ENCODE measurements around the gene MTMR6. TPM values are rescaled to one million over a fixed set of nuclear protein-coding genes. Genes with fewer than 3 reads are reported as not detected.
"Not testable (repeated sequence)": the region's sequence is repeated elsewhere in the genome, so short reads cannot be mapped to it uniquely, and the experiment has no call there.

Gene MTMR6
- total RNA-seq, result 10 to 100 TPM; 15.3 to 20.5 (median 17.8) TPM

GRCh38 chr13:25286969-25287961, at the start of gene MTMR6:
TSS of gene MTMR6 (minus strand) at chr13:25287488. CDS start at chr13:25287247, 241 bp downstream.
- TF ChIP-seq CTCF (IDR thresholded peaks at IDR 0.05), result peak in 2 of 3 donors; percentile 98 to 99
- ATAC-seq (ENCODE audit: low FRiP score) (peak; percentile 99), DNase-seq (ENCODE audit: low spot score) (peak; percentile 89)

DNA sequence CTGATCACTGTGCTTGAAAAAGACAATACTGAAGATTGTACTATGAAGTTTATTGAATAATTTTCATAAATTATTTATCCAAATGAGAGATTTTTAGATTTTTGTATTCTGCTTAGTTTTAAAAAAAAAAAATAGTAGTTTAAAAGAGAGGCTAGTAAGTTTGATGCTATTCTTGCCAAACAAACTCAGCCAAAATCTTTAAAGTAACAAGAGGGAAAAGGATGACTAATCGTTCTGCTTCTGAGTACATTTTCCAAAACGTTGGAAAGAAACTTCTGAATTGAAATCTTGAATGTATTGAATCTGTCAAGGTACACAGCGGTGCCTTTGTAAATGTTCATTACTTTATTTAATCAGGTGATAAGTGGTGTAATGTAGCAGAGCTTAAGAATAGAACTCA, 48.6 kb upstream of the MTMR6 start:
- ATAC-seq (ENCODE audit: low FRiP score) (no peak), DNase-seq (ENCODE audit: low spot score) (no peak)
- TF ChIP-seq CTCF (IDR thresholded peaks at IDR 0.05), result no peak

- ATAC-seq (ENCODE audit: low FRiP score) (no peak), DNase-seq (ENCODE audit: low spot score) (no peak)
- no peak for TF ChIP-seq CTCF (IDR thresholded peaks at IDR 0.05)
These were observed 43.3 kb upstream of the MTMR6 start for GRCh38 chr13:25330541-25330940.

GRCh38 chr13:25329706-25330105, 42.4 kb upstream of the MTMR6 start:
- DNase-seq (ENCODE audit: low spot score) (no peak), ATAC-seq (ENCODE audit: low FRiP score) (no peak)
- TF ChIP-seq CTCF (IDR thresholded peaks at IDR 0.05), result no peak

DNA sequence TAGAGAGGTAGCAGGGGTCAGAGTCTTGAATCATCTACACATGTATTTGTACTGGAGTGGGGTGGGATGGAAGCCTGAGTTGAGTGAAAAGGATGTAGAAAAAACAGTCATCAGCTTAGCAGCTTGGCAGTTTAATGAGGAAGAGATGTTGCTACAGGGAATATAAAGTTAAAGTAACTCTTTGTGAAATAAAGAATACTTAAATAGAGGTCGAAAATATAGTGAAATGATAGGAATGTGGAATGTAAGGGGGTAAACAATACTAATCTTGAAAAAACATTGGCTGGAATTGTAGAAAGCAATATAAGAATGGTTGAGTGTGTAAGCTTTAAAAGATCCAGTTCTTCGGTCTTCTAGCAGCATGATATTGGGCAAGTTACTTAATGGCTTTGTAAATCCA, 36.8 kb upstream of the MTMR6 start:
- ATAC-seq (ENCODE audit: low FRiP score), result no peak
- no peak for TF ChIP-seq CTCF (IDR thresholded peaks at IDR 0.05)
- DNase-seq (ENCODE audit: low spot score), result no peak

- ATAC-seq (ENCODE audit: low FRiP score), result no peak
- DNase-seq (ENCODE audit: low spot score), result no peak
- no peak for TF ChIP-seq CTCF (IDR thresholded peaks at IDR 0.05)
These were observed 32.5 kb upstream of the MTMR6 start for GRCh38 chr13:25319771-25320170.

- not testable (repeated sequence) for ATAC-seq (ENCODE audit: low FRiP score); DNase-seq (ENCODE audit: low spot score)
These were observed 31.7 kb upstream of the MTMR6 start for GRCh38 chr13:25318946-25319345.

Data from omental fat pad (tissue), 4 donors.